H1 (cell line): Measurements from ENCODE around the gene NEB.

Source experiments
- CTCF ChIP-seq, 3 experiments: IDR thresholded peaks; 1 replicate in 2 of 3; 2 replicates in 1 of 3; pipeline versions ENCODE4 v1.5.1 to v1.6.1; 2011; ENCODE audit warnings: low read length in 3 of 3, mild to moderate bottlenecking in 3 of 3, inconsistent platforms in 2 of 3, low read depth in 1 of 3, moderate library complexity in 1 of 3; ENCODE audit not compliant: insufficient read depth in 1 of 3; ENCODE audit errors: control extremely low read depth in 1 of 3
- EZH2 ChIP-seq: fragments of 200-600 bp; sonication (generic); IDR thresholded peaks from 2 replicates; pipeline ENCODE4 v1.7.1; 2012; ENCODE audit warnings: low read depth, mild to moderate bottlenecking, moderate library complexity, low read length, inconsistent platforms; ENCODE audit not compliant: severe bottlenecking
- JUN ChIP-seq: IDR thresholded peaks from 2 replicates; pipeline ENCODE4 v1.6.1; 2011; ENCODE audit warnings: low read depth, mild to moderate bottlenecking, improper control_type of control experiment, low read length
- SRF ChIP-seq: IDR thresholded peaks from 2 replicates; pipeline ENCODE4 v1.6.1; 2011; ENCODE audit warnings: mild to moderate bottlenecking, low read depth, low read length, moderate library complexity

GRCh38 chr2:151781642-151782041, 47.4 kb upstream of the NEB start:
- TF ChIP-seq EZH2 (no peak), CTCF (IDR thresholded peaks at IDR 0.05; ENCODE audit: control extremely low read depth in 1 of 3, insufficient read depth in 1 of 3, low read depth in 1 of 3, low read length in 3 of 3) (no peak), JUN (no peak), SRF (no peak)
